Left ventricle myocardium inferior (tissue), 1 donor: ENCODE data around the gene CFAP46. TPM values are rescaled to one million over a fixed set of nuclear protein-coding genes. Genes with fewer than 3 reads are reported as not detected.

Experiments
- DNase-seq: peaks from one replicate; pipeline ENCODE4 v3.0.0-alpha.2; 2020
- H3K27ac ChIP-seq: fragments of 200-600 bp; replicated peaks from 2 replicates; pipeline ENCODE4 v1.8.0; 2021
- H3K27me3 ChIP-seq: fragments of 200-600 bp; 2 replicates; pipeline ENCODE4 v1.8.0; 2021; ENCODE audit warnings: low read depth
- H3K36me3 ChIP-seq: fragments of 200-600 bp; 2 replicates; pipeline ENCODE4 v1.8.0; 2021
- H3K4me1 ChIP-seq: fragments of 200-600 bp; 2 replicates; pipeline ENCODE4 v1.8.0; 2021
- H3K4me3 ChIP-seq: fragments of 200-600 bp; 2 replicates; pipeline ENCODE4 v1.8.0; 2021; ENCODE audit warnings: mild to moderate bottlenecking, moderate library complexity
- H3K9me3 ChIP-seq: fragments of 200-600 bp; replicated peaks from 2 replicates; pipeline ENCODE4 v1.8.0; 2021
- CTCF ChIP-seq: fragments of 200-600 bp; IDR thresholded peaks from 2 replicates; pipeline ENCODE4 v1.8.0; 2021; ENCODE audit warnings: antibody characterized with exemption, mild to moderate bottlenecking, borderline replicate concordance
- intact Hi-C: fragments of 100-400 bp; cut with micrococcal nuclease; formaldehyde crosslinking; loops from one replicate; pipeline ENCODE4 v1.11.0; 2022
- total RNA-seq: library from RNA; stranded (reverse); fragmentation: NEBNext Ultra II Directional; extraction: Animal tissue kit (Norgen Biotek cat#: 25700); gene quantifications from one replicate; pipeline ENCODE4 v1.2.1, GENCODE V29; 2021
- donor health status: DM: no; HTN: yes; CAD: no; lungs with severe emphysema.

CFAP46 gene
- total RNA-seq, 1 donor from 2014 or later = 0.99 TPM

- Histone ChIP-seq H3K4me1 (peaks cover 35% of the 10 kb centered on the region), H3K9me3 (no peaks in the 10 kb centered on the region), H3K27me3 (peaks cover 34% of the 10 kb centered on the region), H3K36me3 (no peaks in the 10 kb centered on the region), H3K27ac (no peak overlapping the region), H3K4me3 (no peak overlapping the region)
- no peak for TF ChIP-seq CTCF
- no peak for DNase-seq
- intact Hi-C loops = no loop called here
These were observed 21.1 kb upstream of the CFAP46 start for GRCh38 chr10:132963430-132963960.

GRCh38 chr10:132962623-132963429 lies 20.5 kb upstream of the CFAP46 start:
- DNase-seq = no peak
- no peaks in the 10 kb centered on the region for H3K9me3 ChIP-seq
- H3K4me1 ChIP-seq = peaks cover 39% of the 10 kb centered on the region
- H3K27me3 ChIP-seq = peaks cover 34% of the 10 kb centered on the region
- peak overlapping the region; percentile 72 for H3K27ac ChIP-seq
- no peaks in the 10 kb centered on the region for H3K36me3 ChIP-seq
- intact Hi-C loops = no loop called here
- no peak for TF ChIP-seq CTCF
- H3K4me3 ChIP-seq = peak overlapping the region; percentile 72

GRCh38 chr10:132961787-132962622 lies 19.6 kb upstream of the CFAP46 start:
- peak; percentile 16 for TF ChIP-seq CTCF
- Histone ChIP-seq H3K9me3 (no peaks in the 10 kb centered on the region), H3K27me3 (peaks cover 34% of the 10 kb centered on the region), H3K27ac (peak overlapping the region; percentile 72), H3K36me3 (no peaks in the 10 kb centered on the region), H3K4me1 (peaks cover 35% of the 10 kb centered on the region), H3K4me3 (peak overlapping the region; percentile 72)
- intact Hi-C loops = no loop called here
- peak; percentile 53 for DNase-seq

GRCh38 chr10:132961420-132961786 lies 19.0 kb upstream of the CFAP46 start:
- no peak overlapping the region for H3K4me3 ChIP-seq
- H3K36me3 ChIP-seq = no peaks in the 10 kb centered on the region

More at GRCh38 chr10:132961420-132961786, 19.0 kb upstream of the CFAP46 start:
- no peak for TF ChIP-seq CTCF
- Histone ChIP-seq H3K9me3 (no peaks in the 10 kb centered on the region), H3K27ac (no peak overlapping the region), H3K4me1 (peaks cover 34% of the 10 kb centered on the region), H3K27me3 (peaks cover 34% of the 10 kb centered on the region)
- intact Hi-C loops = no loop called here
- DNase-seq = no peak
